GM19438 (cell line): ENCODE results near the gene CCDC69.

Experiments
- ATAC-seq: cut with Tn5 transposase; IDR thresholded peaks from one replicate; pipeline ENCODE4 v1.9.1; 2021; ENCODE audit warnings: low read depth; ENCODE audit not compliant: unreplicated experiment

CCDC69 gene

DNA sequence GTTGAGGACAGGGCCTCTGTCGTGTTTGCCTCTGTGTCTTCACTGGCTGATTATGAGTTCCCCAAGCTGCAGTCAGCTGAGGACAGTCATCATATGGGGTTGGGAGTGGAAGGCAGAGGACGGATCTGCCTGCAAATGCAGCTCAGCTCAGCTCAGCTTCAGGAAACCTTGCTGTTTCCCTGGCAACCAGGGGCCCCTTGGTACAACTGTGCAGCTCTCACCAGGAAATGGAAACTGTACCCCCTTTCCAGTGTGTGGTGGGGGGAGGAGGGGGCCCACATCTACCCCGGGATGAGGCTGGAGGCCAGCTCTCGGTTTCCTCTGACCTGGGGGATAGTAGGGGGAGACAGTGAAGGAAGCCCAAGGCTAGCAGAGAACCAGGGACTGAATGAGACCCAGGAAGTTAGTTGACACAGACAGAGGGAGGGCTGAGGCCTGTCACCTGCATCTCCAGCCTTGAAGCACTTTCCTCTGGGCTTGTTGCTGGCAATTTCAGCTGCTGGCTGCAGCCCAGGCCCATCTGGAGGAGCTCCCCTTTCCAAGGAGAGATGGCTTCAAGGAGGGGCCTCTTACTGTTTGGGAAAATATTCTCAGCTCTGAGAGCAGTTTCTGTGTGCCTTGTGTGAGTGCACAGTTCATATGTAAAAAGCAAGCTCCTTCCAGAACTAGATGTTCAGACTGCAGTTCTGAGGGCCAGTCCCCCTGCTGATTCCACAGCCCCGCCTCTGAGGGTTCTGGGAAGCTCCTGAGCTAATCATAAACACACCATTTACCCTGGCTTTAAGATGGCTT is 73.2 kb downstream of the CCDC69 start:
- ATAC-seq, result peak; percentile 58

DNA sequence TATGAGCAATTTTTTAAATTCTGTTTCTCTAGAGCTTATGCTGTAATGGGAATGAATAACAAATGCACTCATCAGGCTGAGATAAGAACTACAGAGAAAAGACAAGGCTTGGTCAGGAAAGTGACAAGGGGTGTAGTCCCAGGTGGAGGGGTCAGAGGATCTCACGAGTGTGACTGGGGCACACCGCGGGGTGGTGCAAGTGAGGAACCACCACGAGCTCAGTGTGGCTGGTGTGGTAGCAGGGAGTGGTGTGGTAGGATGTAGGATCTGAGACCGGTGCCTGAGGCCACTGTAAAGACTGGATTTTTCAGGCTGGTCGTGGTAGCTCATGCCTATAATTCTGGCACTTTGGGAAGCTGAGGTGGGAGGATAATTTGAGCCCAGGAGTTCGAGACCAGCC is 75.3 kb downstream of the CCDC69 start:
- ATAC-seq, result no peak

DNA sequence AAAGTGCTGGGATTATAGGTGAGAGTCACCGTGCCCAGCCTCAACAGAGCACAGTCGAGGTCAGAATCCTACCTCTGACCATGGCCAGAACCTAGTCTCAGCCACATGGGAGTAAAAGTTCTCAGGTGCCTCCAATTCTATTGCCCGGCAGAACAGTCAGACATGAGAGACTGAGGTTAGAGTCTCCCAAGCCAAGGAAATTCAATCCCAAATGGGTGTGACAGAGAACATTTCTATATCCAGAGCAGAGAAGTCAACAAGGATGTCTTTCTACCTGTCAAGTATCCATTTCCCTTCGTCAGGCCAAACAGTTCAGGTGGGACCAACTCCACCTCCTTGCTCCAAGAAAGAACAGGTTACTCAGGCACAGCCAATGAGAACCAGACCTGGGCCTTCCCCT is 76.9 kb downstream of the CCDC69 start:
- no peak for ATAC-seq

DNA sequence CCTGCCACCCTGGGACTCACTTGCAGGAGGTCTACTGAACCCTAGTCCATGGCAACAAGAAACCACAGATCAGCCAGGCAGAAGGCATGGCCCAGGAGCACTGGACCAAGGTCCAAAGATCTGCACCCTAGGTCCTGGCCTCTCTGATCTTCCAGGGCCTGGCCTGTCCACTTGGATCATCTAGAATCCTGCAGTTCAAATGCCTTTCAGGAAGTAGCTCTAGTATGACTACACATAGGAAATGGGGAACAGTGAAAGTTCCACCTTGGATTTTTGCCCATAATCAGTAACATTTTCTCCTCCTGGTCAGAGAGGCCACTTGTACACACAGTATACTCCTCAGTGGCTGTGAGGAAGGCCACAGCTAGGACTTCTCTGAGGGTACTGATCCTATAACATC is 77.8 kb downstream of the CCDC69 start:
- ATAC-seq, result no peak

DNA sequence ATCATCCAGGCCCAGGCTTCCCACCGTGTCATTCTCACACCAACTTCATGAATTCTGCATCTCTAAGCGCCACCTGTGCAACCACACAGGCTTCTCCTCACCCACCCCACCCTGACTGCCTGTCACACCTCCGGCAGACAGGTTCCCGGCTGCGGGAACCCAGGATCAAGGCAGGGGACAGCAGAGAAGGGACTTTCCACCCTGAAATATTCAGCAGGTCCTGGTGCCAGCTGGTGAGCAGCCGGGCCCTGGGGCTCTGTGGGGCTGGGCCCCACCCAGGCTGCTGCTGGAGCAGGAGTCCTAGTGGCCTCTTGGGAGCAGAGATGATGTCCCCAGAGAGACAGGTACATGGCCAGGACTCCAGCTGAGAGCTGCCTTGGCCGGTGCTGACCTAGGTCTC is 79.0 kb downstream of the CCDC69 start:
- no peak for ATAC-seq

DNA sequence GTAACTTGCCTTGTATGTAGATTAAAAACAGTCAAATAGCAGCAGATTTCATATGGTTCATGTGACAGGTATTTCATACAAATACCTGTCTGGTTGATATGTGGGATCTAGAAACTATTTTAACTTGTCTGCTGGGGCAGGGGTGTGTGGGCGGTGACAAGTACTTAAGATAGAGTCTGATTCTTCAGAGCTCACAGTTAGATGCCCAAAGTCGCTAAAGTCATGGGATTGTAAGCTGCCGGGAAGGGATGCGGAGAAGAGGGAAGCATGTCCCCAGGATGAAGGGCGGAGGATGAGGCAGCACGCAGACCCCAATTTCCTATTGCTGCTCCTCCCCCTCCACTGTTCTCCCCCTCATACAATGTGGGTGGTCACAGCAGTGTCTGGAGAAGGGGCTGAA is 79.6 kb downstream of the CCDC69 start:
- ATAC-seq, result no peak

DNA sequence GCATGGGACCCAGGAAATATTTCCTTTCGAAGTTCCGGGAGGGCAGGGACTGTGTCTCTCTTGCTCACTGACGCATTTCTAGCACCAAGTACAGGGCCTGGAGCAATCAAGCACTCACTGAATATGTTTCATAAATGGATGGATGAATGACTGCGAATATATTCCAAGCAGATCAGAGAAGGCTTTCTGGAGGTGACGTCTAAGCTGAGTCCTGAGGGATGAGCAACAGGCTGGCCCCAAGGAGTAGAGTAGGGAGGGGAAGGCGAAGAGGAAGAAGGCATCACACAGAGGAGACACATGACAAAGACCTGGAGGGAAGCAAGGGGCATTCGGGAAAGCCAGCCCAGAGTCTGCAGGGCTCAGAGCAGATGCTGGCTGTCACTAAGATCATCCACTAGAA is 80.2 kb downstream of the CCDC69 start:
- no peak for ATAC-seq

DNA sequence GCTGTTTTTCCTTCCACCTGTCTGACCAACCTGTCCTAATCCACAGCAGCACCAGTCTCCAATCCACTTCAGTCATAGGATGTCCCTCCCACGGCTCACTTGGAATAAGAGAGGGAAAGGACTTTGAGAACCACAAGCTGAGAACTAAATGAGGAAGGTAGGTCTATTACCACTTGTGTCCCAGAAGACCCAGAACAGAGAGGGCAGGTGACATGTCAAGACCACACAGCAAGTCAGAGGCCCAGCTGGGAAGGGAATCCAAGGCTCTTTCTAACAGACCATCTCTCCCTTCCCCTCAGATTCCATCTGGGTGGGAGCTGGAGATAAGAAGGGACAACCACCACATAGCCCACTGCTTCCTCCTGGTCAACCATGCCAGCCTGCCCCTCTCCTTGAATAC is 81.0 kb downstream of the CCDC69 start:
- ATAC-seq, result no peak

DNA sequence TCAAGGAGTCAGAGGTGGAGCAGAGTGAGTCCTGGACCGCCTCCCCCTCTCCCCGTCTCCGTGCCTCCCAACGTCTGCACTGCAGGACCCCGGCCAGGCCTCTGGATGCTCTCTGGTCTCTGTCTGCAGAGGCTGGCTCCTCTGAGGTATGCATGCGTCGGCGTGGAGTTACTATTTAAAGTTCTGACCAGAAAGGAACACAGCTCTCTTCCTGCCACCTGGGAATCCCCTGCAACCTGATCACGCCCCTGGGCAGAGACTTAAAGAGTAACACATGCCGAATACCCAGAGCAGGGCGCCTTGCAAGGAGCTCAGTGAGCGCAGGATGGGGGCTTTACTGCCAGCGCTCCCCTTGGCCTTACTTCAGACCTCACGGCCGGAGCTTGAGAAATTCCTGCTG is 82.4 kb downstream of the CCDC69 start:
- peak; percentile 92 for ATAC-seq

DNA sequence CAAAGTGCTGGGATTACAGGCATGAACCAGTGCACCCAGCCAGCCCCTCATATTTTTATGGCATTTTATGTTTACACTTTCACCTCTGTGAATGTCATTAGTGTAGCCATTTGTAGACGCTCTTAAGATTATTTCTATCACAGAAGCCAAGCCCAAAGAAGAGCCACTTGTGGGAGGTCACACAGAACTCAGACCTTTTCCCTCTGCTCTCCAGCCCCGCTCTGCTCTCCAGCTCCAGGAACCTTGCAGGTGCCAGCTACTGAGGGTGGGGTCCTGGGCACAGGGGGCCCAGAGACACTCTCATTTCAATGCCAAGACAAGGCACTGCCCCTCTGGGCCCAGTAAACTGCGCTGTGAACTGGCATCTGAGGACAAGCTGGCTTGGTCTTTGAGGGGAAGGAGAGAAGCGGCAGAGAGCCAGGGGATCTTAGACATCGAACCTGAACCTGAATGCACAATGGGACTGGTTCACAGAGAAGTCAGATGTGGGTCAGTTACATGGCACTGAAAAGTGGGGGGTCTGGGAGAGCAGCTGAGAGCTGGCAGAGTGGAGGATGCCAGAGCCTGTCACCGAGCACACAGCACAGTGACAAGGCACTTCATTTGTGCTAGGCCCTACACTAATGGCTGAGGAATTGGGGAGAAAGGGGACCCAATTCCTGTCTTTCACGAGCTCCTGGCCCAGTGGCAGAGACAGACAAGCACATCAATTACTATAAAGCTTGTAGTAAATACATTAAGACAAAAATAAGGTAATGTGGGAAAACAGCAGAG is 83.0 kb downstream of the CCDC69 start:
- no peak for ATAC-seq

DNA sequence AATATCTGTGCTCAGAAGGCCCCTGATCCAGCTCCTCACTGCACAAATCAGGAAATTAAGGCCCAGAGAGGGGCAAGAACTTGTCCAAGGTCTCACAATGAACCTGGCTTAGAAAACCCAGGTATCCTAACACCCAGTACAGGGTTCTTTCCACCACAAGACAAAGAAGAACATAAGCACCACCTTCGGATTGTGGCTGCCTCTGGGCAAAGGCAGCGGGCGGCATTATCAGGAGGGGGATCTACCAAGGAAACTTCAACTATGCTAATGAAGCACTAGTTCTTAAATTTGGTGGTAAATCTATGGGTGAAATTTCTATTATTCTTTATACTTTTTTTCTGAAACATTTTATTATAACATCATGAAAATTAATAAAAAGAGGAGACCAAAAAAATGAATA is 84.2 kb downstream of the CCDC69 start:
- no peak for ATAC-seq

DNA sequence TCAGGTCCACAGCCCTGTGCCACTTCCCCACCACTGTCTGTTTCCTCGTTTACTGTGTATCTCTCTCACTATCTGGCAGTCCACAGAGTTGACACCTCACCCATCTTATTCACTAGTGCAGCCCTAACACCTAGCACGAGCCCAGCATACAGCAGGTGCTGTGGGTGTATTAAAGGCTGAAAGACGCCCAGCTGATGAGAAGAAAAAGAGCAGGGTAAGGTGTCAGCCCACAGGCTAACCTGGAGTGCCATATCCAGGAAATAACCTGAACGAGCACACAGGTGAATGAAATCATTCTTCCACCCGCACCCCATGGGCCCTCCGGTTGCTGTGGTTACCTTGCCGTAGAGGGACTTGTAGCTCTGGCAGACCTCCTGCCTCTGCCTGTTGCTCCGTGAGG is 84.9 kb downstream of the CCDC69 start:
- ATAC-seq, result no peak

DNA sequence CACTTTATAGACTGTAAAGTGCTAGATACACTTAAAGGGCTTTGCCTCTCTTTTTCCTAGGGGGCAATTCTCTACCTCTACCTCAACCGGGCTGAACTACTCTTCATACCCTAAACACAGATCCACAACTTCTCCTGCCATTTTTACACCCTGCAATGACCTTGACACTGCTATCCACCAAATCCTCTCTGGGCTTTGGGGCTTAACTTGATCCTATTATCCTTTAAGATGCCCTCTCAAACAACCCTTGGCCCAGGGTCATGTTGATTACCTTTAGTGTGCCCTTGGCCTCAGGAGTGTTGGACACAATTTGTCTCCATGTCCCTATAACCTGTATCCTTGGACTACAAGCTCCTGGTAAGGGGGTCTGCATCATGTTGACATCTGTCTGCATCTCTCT is 85.8 kb downstream of the CCDC69 start:
- no peak for ATAC-seq

DNA sequence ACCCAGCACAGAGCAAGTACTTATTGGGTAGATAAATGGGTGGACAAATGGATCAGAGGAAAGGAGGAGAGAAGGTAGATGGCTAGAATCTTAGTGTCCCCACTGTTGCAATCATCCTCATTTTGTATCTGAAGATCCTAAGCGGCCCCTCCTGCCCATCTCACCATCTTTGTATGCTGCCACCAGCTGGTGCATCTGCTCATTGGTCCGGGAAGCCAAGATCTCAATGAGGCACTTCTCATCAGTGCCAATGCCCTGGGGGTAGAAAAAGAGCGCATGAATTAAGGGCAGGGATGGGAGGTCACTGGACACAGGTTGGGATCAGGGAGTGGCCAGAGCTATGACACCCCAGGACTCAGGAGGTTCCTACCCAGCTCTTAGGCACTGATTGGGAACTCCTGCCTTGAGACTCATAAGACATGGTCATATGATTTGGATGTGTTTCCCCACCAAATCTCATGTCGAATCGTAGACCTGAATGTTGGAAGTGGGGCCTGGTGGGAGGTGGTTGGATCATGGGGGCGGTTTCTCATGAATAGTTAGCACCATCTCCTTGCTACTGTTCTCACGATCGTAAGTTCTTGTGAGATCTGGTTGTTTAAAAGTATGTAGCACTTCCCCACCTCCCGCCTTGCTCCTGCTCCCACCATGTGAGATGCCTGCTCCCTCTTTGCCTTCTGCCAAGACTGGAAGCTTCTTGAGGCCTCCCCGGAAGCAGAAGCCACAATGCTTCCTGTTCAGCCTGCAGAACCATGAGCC is 86.6 kb downstream of the CCDC69 start:
- no peak for ATAC-seq

DNA sequence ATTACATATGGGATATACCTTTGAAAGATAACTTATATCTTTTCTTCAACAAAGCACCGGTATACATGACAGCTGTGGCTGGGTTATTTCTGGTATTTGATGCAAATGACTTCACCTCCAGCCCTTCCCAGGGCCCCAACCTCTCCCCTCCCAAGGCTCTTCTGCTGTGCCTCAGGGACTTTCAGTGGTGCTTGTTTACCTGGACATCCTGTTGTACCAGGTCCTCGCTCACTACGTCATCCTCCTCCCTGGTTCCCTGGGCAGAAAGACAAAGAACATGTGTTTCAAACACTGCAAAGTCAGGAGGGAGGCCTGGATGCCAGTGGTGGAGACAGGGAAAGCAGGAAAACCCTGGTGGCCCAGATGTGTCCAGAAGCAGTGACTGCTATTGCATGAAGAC is 89.7 kb downstream of the CCDC69 start:
- ATAC-seq, result peak; percentile 77

DNA sequence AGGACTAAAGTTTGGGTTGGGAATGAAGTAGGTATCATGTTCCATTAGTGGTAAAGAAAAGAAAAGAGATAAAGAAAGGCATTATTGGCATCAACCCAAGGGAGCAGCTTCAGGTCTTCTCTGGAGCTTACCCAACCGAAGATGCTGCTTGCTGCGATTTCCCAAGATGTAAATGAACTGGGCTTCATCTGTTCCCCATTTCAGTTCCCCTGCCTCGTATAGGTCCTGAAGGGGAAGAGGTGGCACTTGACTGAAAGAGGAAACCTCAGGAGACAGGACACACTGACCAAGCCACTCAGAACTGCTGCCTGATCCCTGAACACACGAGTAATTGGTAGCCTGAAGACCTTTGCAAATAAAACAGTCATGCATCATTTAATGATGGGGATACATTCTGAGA is 90.9 kb downstream of the CCDC69 start:
- no peak for ATAC-seq
